H1 (cell line): ENCODE results near the gene CGREF1. TPM values are rescaled to one million over a fixed set of nuclear protein-coding genes. Genes with fewer than 3 reads are reported as not detected.

ENCODE experiments used
- CTCF ChIA-PET: fragments of 300-600 bp; sonication (Branson Sonifier 250); formaldehyde crosslinking; loops from one replicate; lab custom pipeline; 2021; ENCODE audit not compliant: partially characterized antibody; lab: Charles Lee
- POLR2A ChIA-PET: fragments of 300-600 bp; sonication (Branson Sonifier 250); formaldehyde crosslinking; loops from one replicate; lab custom pipeline; 2021; ENCODE audit warnings: inconsistent platforms; ENCODE audit not compliant: partially characterized antibody; lab: Charles Lee
- DNase-seq, 2 experiments: peaks; one replicate each; pipeline versions ENCODE4 v3.0.0 to v3.0.0-alpha.2; 2010 to 2022; ENCODE audit warnings: low spot score in 2 of 2, low read depth in 1 of 2, mixed read lengths in 1 of 2
- FAIRE-seq: peaks from 2 replicates; lab custom pipeline; 2011; peaks lifted over from hg19 to GRCh38; lab: Jason Lieb, UNC
- H2AFZ ChIP-seq: 2 replicates; pipeline ENCODE4 v1.8.1; 2012; ENCODE audit warnings: low read length, inconsistent platforms
- H2AK5ac ChIP-seq: 2 replicates; pipeline ENCODE4 v1.6.1; 2013; ENCODE audit warnings: low read depth, low read length
- H2BK120ac ChIP-seq: replicated peaks from 2 replicates; pipeline ENCODE3; 2013; ENCODE audit warnings: low read depth, low read length, inconsistent platforms
- H2BK12ac ChIP-seq: 2 replicates; pipeline ENCODE4 v1.6.1; 2013; ENCODE audit warnings: low read depth, low read length
- H2BK15ac ChIP-seq: 2 replicates; pipeline ENCODE4 v1.6.1; 2013; ENCODE audit warnings: low read length
- H2BK20ac ChIP-seq: 2 replicates; pipeline ENCODE4 v1.6.1; 2013; ENCODE audit warnings: low read length
- H2BK5ac ChIP-seq: 2 replicates; pipeline ENCODE4 v1.6.1; 2013; ENCODE audit warnings: low read depth, low read length
- H3K14ac ChIP-seq: 2 replicates; pipeline ENCODE4 v1.6.1; 2013; ENCODE audit warnings: inconsistent platforms; ENCODE audit not compliant: insufficient read length
- H3K18ac ChIP-seq: 2 replicates; pipeline ENCODE4 v1.6.1; 2013; ENCODE audit warnings: low read length; ENCODE audit errors: extremely low read depth
- H3K23ac ChIP-seq: 2 replicates; pipeline ENCODE4 v1.6.1; 2013; ENCODE audit warnings: inconsistent platforms; ENCODE audit not compliant: insufficient read length
- H3K23me2 ChIP-seq: 2 replicates; pipeline ENCODE4 v1.6.1; 2013; ENCODE audit warnings: low read depth, low read length
- H3K27ac ChIP-seq: 2 replicates; pipeline ENCODE4 v1.6.1; 2011; ENCODE audit warnings: low read depth, low read length, inconsistent platforms
- H3K27me3 ChIP-seq, 4 experiments: replicated peaks in 1 of 4; 1 replicate in 1 of 4; 2 replicates in 3 of 4; pipeline versions ENCODE4 v1.6.1 to v1.8.1; 2011 to 2013; ENCODE audit warnings: low read length in 3 of 4, mild to moderate bottlenecking in 3 of 4, inconsistent platforms in 2 of 4, mixed read lengths in 2 of 4, moderate library complexity in 1 of 4; ENCODE audit not compliant: control insufficient read depth in 3 of 4, insufficient read depth in 3 of 4; ENCODE audit errors: extremely low read depth in 1 of 4
- H3K36me3 ChIP-seq, 4 experiments: 2 replicates each; pipeline versions ENCODE4 v1.6.1 to v1.8.1; 2011 to 2013; ENCODE audit warnings: mild to moderate bottlenecking in 4 of 4, low read length in 3 of 4, moderate library complexity in 2 of 4, control low read depth in 1 of 4, inconsistent platforms in 1 of 4; ENCODE audit not compliant: insufficient read depth in 4 of 4, control insufficient read depth in 2 of 4
- H3K4ac ChIP-seq: replicated peaks from 2 replicates; pipeline ENCODE3; 2013; ENCODE audit warnings: low read length, low read depth, mixed read lengths, inconsistent platforms; ENCODE audit not compliant: insufficient read length
- H3K4me1 ChIP-seq, 4 experiments: replicated peaks in 1 of 4; 1 replicate in 1 of 4; 2 replicates in 3 of 4; pipeline versions ENCODE4 v1.6.1 to v1.8.1; 2011 to 2013; ENCODE audit warnings: low read length in 3 of 4, inconsistent platforms in 2 of 4, mixed read lengths in 1 of 4; ENCODE audit not compliant: insufficient read depth in 4 of 4, control insufficient read depth in 3 of 4
- H3K4me2 ChIP-seq, 2 experiments: 2 replicates each; pipeline versions ENCODE4 v1.6.1 to v1.8.1; 2011 to 2013; ENCODE audit warnings: low read depth in 2 of 2, low read length in 2 of 2, control low read depth in 1 of 2, inconsistent platforms in 1 of 2, mild to moderate bottlenecking in 1 of 2; ENCODE audit not compliant: insufficient read depth in 1 of 2
- H3K4me3 ChIP-seq, 4 experiments: fragments of 200-600, 300-600 bp in 1 of 4; sonication (generic), shearing (Covaris generic), sonication (Bioruptor Twin) in 1 of 4; 2 replicates each; pipeline versions ENCODE4 v1.5.1 to v1.8.1; 2011 to 2016; ENCODE audit warnings: low read length in 4 of 4, low read depth in 3 of 4, control low read depth in 2 of 4, inconsistent platforms in 2 of 4, mild to moderate bottlenecking in 2 of 4, mixed read lengths in 1 of 4, moderate library complexity in 1 of 4; ENCODE audit not compliant: insufficient read depth in 2 of 4; ENCODE audit errors: extremely low read depth in 1 of 4
- H3K56ac ChIP-seq: replicated peaks from 2 replicates; pipeline ENCODE3; 2013; ENCODE audit warnings: low read depth, mild to moderate bottlenecking, mixed read lengths, low read length, inconsistent platforms; ENCODE audit not compliant: insufficient read length
- H3K79me1 ChIP-seq: 2 replicates; pipeline ENCODE4 v1.6.1; 2013; ENCODE audit warnings: low read depth, low read length, control low read depth
- H3K79me2 ChIP-seq, 2 experiments: 2 replicates each; pipeline versions ENCODE4 v1.6.1 to v1.8.1; 2012 to 2013; ENCODE audit warnings: low read length in 2 of 2, mild to moderate bottlenecking in 2 of 2, inconsistent platforms in 1 of 2; ENCODE audit not compliant: insufficient read depth in 2 of 2, control insufficient read depth in 1 of 2
- H3K9ac ChIP-seq, 4 experiments: replicated peaks in 1 of 4; 1 replicate in 1 of 4; 2 replicates in 3 of 4; pipeline versions ENCODE4 v1.6.1 to v1.8.1; 2011 to 2013; ENCODE audit warnings: low read depth in 3 of 4, low read length in 3 of 4, control low read depth in 2 of 4, mild to moderate bottlenecking in 2 of 4, moderate library complexity in 2 of 4, inconsistent platforms in 1 of 4; ENCODE audit errors: extremely low read depth in 1 of 4
- H3K9me3 ChIP-seq, 2 experiments: 2 replicates each; pipeline versions ENCODE4 v1.6.1 to v1.8.1; 2012 to 2013; ENCODE audit warnings: mild to moderate bottlenecking in 2 of 2, moderate library complexity in 2 of 2, control low read depth in 1 of 2, inconsistent platforms in 1 of 2, low read depth in 1 of 2, low read length in 1 of 2, mixed read lengths in 1 of 2; ENCODE audit not compliant: insufficient read depth in 2 of 2
- H4K20me1 ChIP-seq, 2 experiments: replicated peaks in 1 of 2; 2 replicates each; pipeline versions ENCODE3 to v1.8.1; 2011 to 2013; ENCODE audit warnings: inconsistent platforms in 2 of 2, low read length in 2 of 2, mild to moderate bottlenecking in 1 of 2; ENCODE audit not compliant: insufficient read depth in 2 of 2, control insufficient read depth in 1 of 2
- H4K5ac ChIP-seq: 2 replicates; pipeline ENCODE4 v1.6.1; 2013; ENCODE audit warnings: low read length, low read depth, mixed read lengths, inconsistent platforms; ENCODE audit not compliant: insufficient read length
- H4K8ac ChIP-seq: 2 replicates; pipeline ENCODE4 v1.8.0; 2013; ENCODE audit warnings: mild to moderate bottlenecking, moderate library complexity, low read length, inconsistent platforms; ENCODE audit not compliant: insufficient read depth; ENCODE audit errors: extremely low read depth
- H4K91ac ChIP-seq: replicated peaks from 2 replicates; pipeline ENCODE3; 2013; ENCODE audit warnings: low read length, mixed read lengths, inconsistent platforms; ENCODE audit not compliant: insufficient read length
- CHD1 ChIP-seq: IDR thresholded peaks from 2 replicates; pipeline ENCODE4 v1.6.1; 2012; ENCODE audit warnings: low read depth, low read length, improper control_type of control experiment
- JUND ChIP-seq: IDR thresholded peaks from 2 replicates; pipeline ENCODE4 v1.6.1; 2011; ENCODE audit warnings: mild to moderate bottlenecking, improper control_type of control experiment, low read length
- NANOG ChIP-seq: IDR thresholded peaks from 2 replicates; pipeline ENCODE4 v1.6.1; 2011; ENCODE audit warnings: low read length, low read depth, mild to moderate bottlenecking, inconsistent platforms; ENCODE audit not compliant: insufficient read depth, poor library complexity, severe bottlenecking
- PHF8 ChIP-seq: fragments of 200-600 bp; sonication (generic); conservative IDR thresholded peaks from 2 replicates; pipeline ENCODE4 v1.7.1; 2012; ENCODE audit warnings: low read depth, mild to moderate bottlenecking, inconsistent platforms, low read length, moderate library complexity
- RAD21 ChIP-seq, 2 experiments: IDR thresholded peaks in 1 of 2; conservative IDR thresholded peaks in 1 of 2; 2 replicates each; pipeline ENCODE4 v1.6.1; 2011; ENCODE audit warnings: low read depth in 2 of 2, low read length in 2 of 2, improper control_type of control experiment in 1 of 2, inconsistent platforms in 1 of 2, mild to moderate bottlenecking in 1 of 2, moderate library complexity in 1 of 2
- SIRT6 ChIP-seq: IDR thresholded peaks from one replicate; pipeline ENCODE4 v1.7.1; 2012; ENCODE audit warnings: low read length, inconsistent platforms
- SUZ12 ChIP-seq: fragments of 200-600 bp; sonication (generic); IDR thresholded peaks from 2 replicates; pipeline ENCODE4 v1.6.1; 2012; ENCODE audit warnings: mild to moderate bottlenecking, inconsistent platforms, low read length, moderate library complexity, mixed read lengths
- WGBS, 2 experiments: shearing (Covaris generic) in 1 of 2; methylation state at CpG; one replicate each; pipeline versions ENCODE4 v1.1.6 to v1.1.7; 2013 to 2015; ENCODE audit warnings: low lambda C conversion rate in 2 of 2, mixed read lengths in 2 of 2, inconsistent platforms in 1 of 2, low coverage in 1 of 2, missing lambda C conversion rate in 1 of 2; ENCODE audit not compliant: insufficient replicate concordance in 2 of 2, insufficient coverage in 1 of 2, insufficient read length in 1 of 2; ENCODE audit errors: extremely low coverage in 1 of 2, missing lambda C conversion rate in 1 of 2; 5-methylcytosine and 5-hydroxymethylcytosine counted together
- polyA plus RNA-seq, 7 experiments: library from polyadenylated mRNA; depleted of rRNA in 3 of 7; stranded (reverse) in 5 of 7; unstranded in 2 of 7; fragments of >200 nt in 5 of 7; fragments of 200-250 nt in 2 of 7; gene quantifications; 1 replicate in 5 of 7; 2 replicates in 1 of 7; 4 replicates in 1 of 7; pipeline versions ENCODE4 v1.2.1 to v1.2.3, GENCODE V29; 2011 to 2013; ENCODE audit warnings: missing spikeins in 2 of 7, mixed read lengths in 2 of 7
- total RNA-seq: library from RNA; stranded (reverse); fragmentation: NEBNext Ultra II Directional; extraction: Animal tissue kit (Norgen Biotek cat#: 25700); gene quantifications from 2 replicates; pipeline ENCODE4 v1.2.1, GENCODE V29; 2021

CGREF1 gene
- total and polyA plus RNA-seq, 2 of the 8 experiments (the other 6 are each of a cell fraction or from before 2014, with no cell fraction given) = 2.5 to 3.4 TPM

DNA sequence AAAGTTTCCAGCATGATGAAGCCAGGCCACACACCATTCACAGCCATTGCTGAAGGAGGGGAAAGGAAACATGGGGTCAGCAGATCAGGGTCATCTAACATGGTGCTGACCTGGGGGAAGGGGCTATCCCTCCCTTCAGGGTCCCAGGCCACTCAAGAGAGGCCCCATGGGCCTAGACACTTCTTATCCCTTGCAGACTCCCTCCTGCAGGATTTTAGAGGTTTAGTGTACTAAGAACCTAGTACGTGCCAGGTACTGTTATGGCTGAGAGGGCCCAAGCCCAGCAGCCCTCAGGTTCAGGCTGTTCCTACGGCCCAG is 23.5 kb downstream of the CGREF1 start:
- CTCF ChIA-PET = interaction anchor here (1.2 to 12.7 kb wide), 9 partner anchors 8 to 187 kb away, joined by 3 to 120 read pairs (median 12); partner anchors contain the start of genes KHK, PREB and TRIM54

More for the DNA sequence above, 23.5 kb downstream of the CGREF1 start:
- TF ChIP-seq SUZ12 (no peak), SIRT6 (no peak), PHF8 (no peak), CHD1 (no peak), NANOG (no peak), RAD21 (IDR thresholded peaks at IDR 0.05 in 1 of 2, conservative IDR thresholded peaks at IDR 0.05 in 1 of 2; ENCODE audit: low read depth in 2 of 2, low read length in 2 of 2) (no peak), JUND (no peak)
- Histone ChIP-seq H4K91ac (no peak overlapping the region), H3K4me3 (no peak overlapping the region), H3K27ac (no peak overlapping the region), H3K4me2 (peak overlapping the region in 1 of 2 experiments; percentile 61; a peak in 1 of 4 replicates), H3K4ac (no peak overlapping the region), H3K9ac (no peak overlapping the region), H3K14ac (no peak overlapping the region), H3K79me2 (no peaks in the 10 kb centered on the region), H3K27me3 (no peaks in the 10 kb centered on the region), H2AFZ (no peak overlapping the region), H3K23ac (no peak overlapping the region), H3K36me3 (no peaks in the 10 kb centered on the region), H3K9me3 (no peaks in the 10 kb centered on the region), H2AK5ac (no peak overlapping the region), H3K79me1 (no peaks in the 10 kb centered on the region; the same call in 1 of the 2 replicates), H2BK12ac (no peak overlapping the region), H3K18ac (no peak overlapping the region), H2BK120ac (no peak overlapping the region), H3K23me2 (no peaks in the 10 kb centered on the region), H2BK20ac (peak overlapping the region; percentile 55; the same call in 1 of the 2 replicates), H3K56ac (no peak overlapping the region), H2BK15ac (no peak overlapping the region), H3K4me1 (peaks cover 0 to 2% (median under 1%) of the 10 kb centered on the region in 4 experiments; a peak in 2 of 7 replicates), H4K5ac (no peak overlapping the region), H4K20me1 (peaks cover 0 to 6% of the 10 kb centered on the region in 2 experiments), H4K8ac (peak overlapping the region; percentile 8; the same call in 1 of the 2 replicates), H2BK5ac (no peak overlapping the region)
- DNase-seq (no peak), FAIRE-seq (no peak)
- WGBS, 2 experiments = 89% methylated on average over 2 of the region's 2 CpGs; no CpG with 5 or more reads in 1 of the 2 experiments
- POLR2A ChIA-PET = interaction anchor here (1.1 to 1.5 kb wide), 3 partner anchors 8 to 122 kb away, joined by 3 to 5 read pairs (median 4); partner anchors contain the start of gene CAD
